Activated T-cell treated with anti-CD3 and anti-CD28 coated beads, Interleukin-2, amount 50 U/mL, for 4 hours (primary cell): ENCODE measurements around the gene VEGFA. TPM values are rescaled to one million over a fixed set of nuclear protein-coding genes. Genes with fewer than 3 reads are reported as not detected.

Experiments used
- ATAC-seq, 2 donors: fragments of 200-7000 bp; cut with Tn5 transposase; one replicate each; pipeline ENCODE4 v1.10.0; 2021
- DNase-seq: peaks from one replicate; pipeline ENCODE4 v3.0.0-alpha.2; 2020
- H3K27me3 Mint-ChIP-seq: one replicate; pipeline ENCODE4 v1.8.0; 2021; ENCODE audit warnings: low read depth, mixed read lengths
- H3K36me3 Mint-ChIP-seq: one replicate; pipeline ENCODE4 v1.8.0; 2022; ENCODE audit warnings: mixed read lengths; ENCODE audit not compliant: insufficient read depth
- H3K4me1 Mint-ChIP-seq: one replicate; pipeline ENCODE4 v1.8.0; 2021; ENCODE audit warnings: low read depth, mixed read lengths
- H3K4me3 Mint-ChIP-seq: one replicate; pipeline ENCODE4 v1.8.0; 2021; ENCODE audit warnings: mild to moderate bottlenecking, moderate library complexity, mixed read lengths
- H3K9me3 Mint-ChIP-seq: one replicate; pipeline ENCODE4 v1.8.0; 2021; ENCODE audit warnings: mixed read lengths
- total RNA-seq, 3 donors: library from RNA; stranded (reverse); gene quantifications; one replicate each; pipeline ENCODE4 v1.2.1, GENCODE V29; 2021

VEGFA gene
- total RNA-seq, 3 donors from 2014 or later: 28.9 to 44.6 (median 31.8) TPM

- Mint-ChIP-seq H3K36me3 (no peaks in the 10 kb centered on the region), H3K4me3 (no peak overlapping the region), H3K27me3 (peaks cover 2% of the 10 kb centered on the region), H3K9me3 (no peaks in the 10 kb centered on the region), H3K4me1 (peaks cover 7% of the 10 kb centered on the region)
- ATAC-seq (no peak), DNase-seq (no peak)
Observed at GRCh38 chr6:43801495-43802181, 31.6 kb downstream of the VEGFA start.

- peaks cover 7% of the 10 kb centered on the region for H3K4me1 Mint-ChIP-seq
- no peak overlapping the region for H3K4me3 Mint-ChIP-seq
- no peaks in the 10 kb centered on the region for H3K9me3 Mint-ChIP-seq
- ATAC-seq (no peak), DNase-seq (no peak)
- H3K36me3 Mint-ChIP-seq: no peaks in the 10 kb centered on the region
- no peaks in the 10 kb centered on the region for H3K27me3 Mint-ChIP-seq
Observed at GRCh38 chr6:43803055-43803782, 33.2 kb downstream of the VEGFA start.

GRCh38 chr6:43803783-43804549, 34.0 kb downstream of the VEGFA start:
- H3K4me1 Mint-ChIP-seq: peaks cover 7% of the 10 kb centered on the region
- no peaks in the 10 kb centered on the region for H3K9me3 Mint-ChIP-seq
- DNase-seq (no peak), ATAC-seq (no peak)
- H3K36me3 Mint-ChIP-seq: no peaks in the 10 kb centered on the region
- no peak overlapping the region for H3K4me3 Mint-ChIP-seq
- no peaks in the 10 kb centered on the region for H3K27me3 Mint-ChIP-seq

- ATAC-seq (no peak), DNase-seq (no peak)
- Mint-ChIP-seq H3K36me3 (no peaks in the 10 kb centered on the region), H3K9me3 (no peaks in the 10 kb centered on the region), H3K4me3 (no peak overlapping the region), H3K27me3 (no peaks in the 10 kb centered on the region), H3K4me1 (peaks cover 5% of the 10 kb centered on the region)
Observed at GRCh38 chr6:43804550-43805223, 34.7 kb downstream of the VEGFA start.

GRCh38 chr6:43805699-43806042, 35.7 kb downstream of the VEGFA start:
- H3K27me3 Mint-ChIP-seq: no peaks in the 10 kb centered on the region
- no peaks in the 10 kb centered on the region for H3K4me1 Mint-ChIP-seq
- no peaks in the 10 kb centered on the region for H3K36me3 Mint-ChIP-seq
- DNase-seq (no peak), ATAC-seq (no peak)
- no peaks in the 10 kb centered on the region for H3K9me3 Mint-ChIP-seq
- no peak overlapping the region for H3K4me3 Mint-ChIP-seq

GRCh38 chr6:43806043-43806757, 36.2 kb downstream of the VEGFA start:
- H3K4me1 Mint-ChIP-seq: no peaks in the 10 kb centered on the region
- no peaks in the 10 kb centered on the region for H3K9me3 Mint-ChIP-seq
- DNase-seq (no peak), ATAC-seq (no peak)
- no peaks in the 10 kb centered on the region for H3K36me3 Mint-ChIP-seq
- H3K4me3 Mint-ChIP-seq: no peak overlapping the region
- H3K27me3 Mint-ChIP-seq: no peaks in the 10 kb centered on the region

GRCh38 chr6:43806758-43807227, 36.8 kb downstream of the VEGFA start:
- DNase-seq: no peak
- Mint-ChIP-seq H3K36me3 (no peaks in the 10 kb centered on the region), H3K4me1 (peaks cover 2% of the 10 kb centered on the region), H3K4me3 (no peak overlapping the region), H3K9me3 (no peaks in the 10 kb centered on the region), H3K27me3 (no peaks in the 10 kb centered on the region)
- no peak for ATAC-seq

- no peak for ATAC-seq
Observed at GRCh38 chr6:43807228-43808061, 37.4 kb downstream of the VEGFA start.

GRCh38 chr6:43808412-43808811, 38.4 kb downstream of the VEGFA start:
- no peak for DNase-seq
- H3K27me3 Mint-ChIP-seq: no peaks in the 10 kb centered on the region
- no peaks in the 10 kb centered on the region for H3K9me3 Mint-ChIP-seq
- H3K36me3 Mint-ChIP-seq: no peaks in the 10 kb centered on the region
- peaks cover 7% of the 10 kb centered on the region for H3K4me1 Mint-ChIP-seq
- ATAC-seq: no peak
- H3K4me3 Mint-ChIP-seq: no peak overlapping the region

More at GRCh38 chr6:43807228-43808061, 37.4 kb downstream of the VEGFA start:
- Mint-ChIP-seq H3K4me3 (no peak overlapping the region), H3K27me3 (no peaks in the 10 kb centered on the region), H3K9me3 (no peaks in the 10 kb centered on the region), H3K36me3 (no peaks in the 10 kb centered on the region), H3K4me1 (peaks cover 2% of the 10 kb centered on the region)
- DNase-seq: no peak

GRCh38 chr6:43809417-43810305, 39.6 kb downstream of the VEGFA start:
- ATAC-seq: no peak
- H3K9me3 Mint-ChIP-seq: no peaks in the 10 kb centered on the region

GRCh38 chr6:43810965-43811732, 41.1 kb downstream of the VEGFA start:
- H3K9me3 Mint-ChIP-seq: no peaks in the 10 kb centered on the region
- H3K4me3 Mint-ChIP-seq: no peak overlapping the region
- ATAC-seq (no peak), DNase-seq (no peak)
- no peaks in the 10 kb centered on the region for H3K36me3 Mint-ChIP-seq
- peaks cover 14% of the 10 kb centered on the region for H3K4me1 Mint-ChIP-seq
- H3K27me3 Mint-ChIP-seq: peaks cover under 1% of the 10 kb centered on the region

More at GRCh38 chr6:43809417-43810305, 39.6 kb downstream of the VEGFA start:
- no peaks in the 10 kb centered on the region for H3K27me3 Mint-ChIP-seq
- no peak overlapping the region for H3K4me3 Mint-ChIP-seq
- no peaks in the 10 kb centered on the region for H3K36me3 Mint-ChIP-seq
- no peak for DNase-seq
- H3K4me1 Mint-ChIP-seq: peaks cover 14% of the 10 kb centered on the region

- Mint-ChIP-seq H3K4me1 (peaks cover 14% of the 10 kb centered on the region), H3K27me3 (peaks cover 4% of the 10 kb centered on the region), H3K4me3 (no peak overlapping the region), H3K9me3 (no peaks in the 10 kb centered on the region), H3K36me3 (no peaks in the 10 kb centered on the region)
- no peak for DNase-seq
- no peak for ATAC-seq
Observed at GRCh38 chr6:43811733-43812099, 41.7 kb downstream of the VEGFA start.
